ENCODE measurements around the gene INKA1.
"Not testable (repeated sequence)": the region's sequence is repeated elsewhere in the genome, so short reads cannot be mapped to it uniquely, and the experiment has no call there.

The INKA1 gene

DNA sequence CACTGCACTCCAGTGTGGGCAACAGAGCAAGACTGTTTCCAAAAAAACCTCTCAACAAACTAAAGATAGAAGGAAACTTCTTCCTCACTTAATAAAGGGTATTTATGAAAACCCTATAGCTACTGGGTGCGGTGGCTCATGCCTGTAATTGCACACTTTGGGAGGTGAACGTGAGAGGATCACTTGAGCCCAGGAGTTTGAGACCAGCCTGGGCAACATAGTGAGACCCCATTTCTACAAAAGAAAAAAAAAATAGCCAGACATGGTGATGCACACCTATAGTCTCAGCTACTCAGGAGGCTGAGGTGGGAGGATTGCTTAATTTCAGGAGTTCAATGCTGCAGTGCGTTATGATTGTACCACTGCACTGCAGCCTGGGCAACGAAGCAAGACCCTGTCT, 39.1 kb upstream of the INKA1 start:
- ChIA-PET POLR2A (no interaction called here), CTCF (no interaction called here)
- DNase-seq (ENCODE audit: extremely low spot score), result no peak
- TF ChIP-seq, protein P1, sequence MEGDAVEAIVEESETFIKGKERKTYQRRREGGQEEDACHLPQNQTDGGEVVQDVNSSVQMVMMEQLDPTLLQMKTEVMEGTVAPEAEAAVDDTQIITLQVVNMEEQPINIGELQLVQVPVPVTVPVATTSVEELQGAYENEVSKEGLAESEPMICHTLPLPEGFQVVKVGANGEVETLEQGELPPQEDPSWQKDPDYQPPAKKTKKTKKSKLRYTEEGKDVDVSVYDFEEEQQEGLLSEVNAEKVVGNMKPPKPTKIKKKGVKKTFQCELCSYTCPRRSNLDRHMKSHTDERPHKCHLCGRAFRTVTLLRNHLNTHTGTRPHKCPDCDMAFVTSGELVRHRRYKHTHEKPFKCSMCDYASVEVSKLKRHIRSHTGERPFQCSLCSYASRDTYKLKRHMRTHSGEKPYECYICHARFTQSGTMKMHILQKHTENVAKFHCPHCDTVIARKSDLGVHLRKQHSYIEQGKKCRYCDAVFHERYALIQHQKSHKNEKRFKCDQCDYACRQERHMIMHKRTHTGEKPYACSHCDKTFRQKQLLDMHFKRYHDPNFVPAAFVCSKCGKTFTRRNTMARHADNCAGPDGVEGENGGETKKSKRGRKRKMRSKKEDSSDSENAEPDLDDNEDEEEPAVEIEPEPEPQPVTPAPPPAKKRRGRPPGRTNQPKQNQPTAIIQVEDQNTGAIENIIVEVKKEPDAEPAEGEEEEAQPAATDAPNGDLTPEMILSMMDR (IDR thresholded peaks at IDR 0.05; ENCODE audit: control extremely low read depth, extremely low read depth, low read depth, missing control alignments), result no peak

DNA sequence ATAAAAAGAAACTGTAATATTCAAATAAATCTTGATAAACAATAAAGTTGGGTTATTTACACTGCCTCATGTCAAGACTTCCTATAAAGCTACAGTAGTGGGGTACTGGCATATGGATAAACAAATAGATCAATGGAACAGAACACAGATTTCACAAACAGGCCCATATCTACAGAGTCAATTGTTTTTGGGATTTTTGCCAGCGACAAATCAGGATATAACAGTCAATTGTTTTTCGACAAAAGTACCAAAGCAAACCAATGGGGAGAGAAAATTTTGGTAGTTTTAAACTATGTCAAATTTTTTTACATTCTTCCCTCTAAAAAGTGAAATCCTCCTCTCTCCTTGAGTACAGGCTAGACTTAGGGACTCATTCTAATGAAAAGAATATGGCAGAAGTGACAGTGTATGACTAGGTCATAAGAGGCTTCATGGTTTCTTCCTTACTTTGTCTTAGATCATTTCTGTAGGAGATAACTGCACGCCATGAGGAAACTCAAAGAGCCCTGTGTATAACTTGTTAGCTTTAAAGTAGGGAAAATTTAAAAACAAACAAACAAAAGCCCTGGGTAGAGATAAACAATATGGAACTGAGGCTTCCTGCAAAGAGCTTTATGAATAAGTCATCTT, 33.7 kb upstream of the INKA1 start:
- POLR2A ChIA-PET, result no interaction called here
- CTCF ChIA-PET, result interaction anchor here (1.0 to 1.5 kb wide), 3 partner anchors 15 to 34 kb away, joined by 3 to 5 read pairs (median 4); partner anchors contain the start of gene INKA1
- TF ChIP-seq, protein P1 (IDR thresholded peaks at IDR 0.05; ENCODE audit: control extremely low read depth, extremely low read depth, low read depth, missing control alignments), result no peak
- no peak for DNase-seq (ENCODE audit: extremely low spot score)

DNA sequence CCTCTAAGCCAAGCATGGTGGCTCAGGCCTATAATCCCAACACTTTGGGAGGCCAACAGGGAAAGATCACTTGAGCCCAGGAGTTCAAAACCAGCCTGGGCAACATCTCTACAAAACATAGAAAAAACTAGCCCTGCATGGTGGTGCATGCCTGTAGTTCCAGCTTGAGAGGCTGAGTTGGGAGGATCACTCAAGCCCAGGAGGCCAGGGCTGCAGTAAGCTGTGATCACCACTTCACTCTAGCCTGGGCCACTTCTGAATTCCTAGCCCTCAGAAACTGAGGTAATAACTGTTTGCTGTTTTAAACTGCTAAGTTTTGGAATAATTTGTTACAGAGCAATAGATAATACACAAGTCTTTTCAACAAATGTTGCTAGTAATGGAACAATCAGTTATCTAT, 33.1 kb upstream of the INKA1 start:
- no peak for DNase-seq (ENCODE audit: extremely low spot score)
- TF ChIP-seq, protein P1 (IDR thresholded peaks at IDR 0.05; ENCODE audit: control extremely low read depth, extremely low read depth, low read depth, missing control alignments), result no peak
- ChIA-PET POLR2A (interaction anchor here (0.6 kb wide), 1 partner anchor 512 kb away, joined by 13 read pairs; no protein-coding TSS in a partner anchor), CTCF (interaction anchor here (1.3 to 1.5 kb wide), 2 partner anchors 18 to 34 kb away, joined by 4 to 5 read pairs; partner anchors contain the start of gene INKA1)

DNA sequence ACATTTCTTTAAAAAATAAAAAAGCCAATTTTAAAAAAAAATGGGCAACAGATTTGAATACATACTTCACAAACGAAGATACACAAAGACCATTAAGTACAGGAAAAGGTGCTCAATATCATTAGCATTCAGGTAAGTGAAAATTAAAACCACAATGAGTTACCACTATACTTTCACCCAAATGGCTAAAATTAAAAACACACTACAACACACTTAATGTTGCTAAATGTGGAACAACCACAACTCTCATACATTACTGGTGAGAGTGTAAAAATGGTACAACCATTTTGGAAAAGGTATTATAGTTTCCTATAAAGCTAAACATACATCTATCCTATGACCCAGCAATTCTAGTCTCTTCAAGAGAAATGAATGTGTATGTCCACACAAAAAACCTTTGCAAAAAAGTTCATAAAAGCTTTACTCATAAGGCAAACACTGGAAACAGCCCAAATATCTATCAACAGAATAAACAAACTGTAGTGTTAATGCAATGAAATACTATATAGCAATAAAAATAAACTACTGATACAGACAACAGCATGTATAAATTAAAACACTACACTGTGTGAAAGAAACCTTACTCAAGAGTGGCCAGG, 31.6 kb upstream of the INKA1 start:
- TF ChIP-seq, protein P1 (IDR thresholded peaks at IDR 0.05; ENCODE audit: control extremely low read depth, extremely low read depth, low read depth, missing control alignments), result no peak
- no peak for DNase-seq (ENCODE audit: extremely low spot score)
- ChIA-PET CTCF (interaction anchor here (0.6 kb wide), 1 partner anchor 32 kb away, joined by 3 read pairs; the partner anchor contains the start of gene INKA1), POLR2A (no interaction called here)

DNA sequence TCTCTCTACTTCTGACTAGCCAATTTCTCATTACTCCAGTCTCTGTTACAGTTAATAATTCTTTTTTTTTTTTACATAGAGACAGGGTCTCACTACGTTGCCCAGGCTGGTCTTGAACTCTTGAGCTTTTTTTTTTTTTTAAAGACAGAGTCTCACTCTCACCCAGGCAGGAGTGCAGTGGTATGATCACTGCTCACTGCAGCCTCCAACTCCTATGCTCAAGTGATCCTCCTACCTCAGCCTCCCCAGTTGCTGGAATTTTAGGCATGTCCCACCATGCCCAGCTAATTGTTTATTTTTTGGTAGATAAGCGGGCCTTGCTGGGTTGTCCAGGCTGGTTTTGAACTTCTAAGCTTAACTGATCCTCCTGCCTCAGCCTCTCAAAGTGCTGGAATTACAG, 30.4 kb upstream of the INKA1 start:
- DNase-seq (ENCODE audit: extremely low spot score), result no peak
- POLR2A ChIA-PET, result no interaction called here
- CTCF ChIA-PET, result interaction anchor here (0.7 to 2.0 kb wide), 3 partner anchors 15 to 68 kb away, joined by 3 to 5 read pairs (median 3); no protein-coding TSS in a partner anchor
- TF ChIP-seq, protein P1 (IDR thresholded peaks at IDR 0.05; ENCODE audit: control extremely low read depth, extremely low read depth, low read depth, missing control alignments), result no peak

DNA sequence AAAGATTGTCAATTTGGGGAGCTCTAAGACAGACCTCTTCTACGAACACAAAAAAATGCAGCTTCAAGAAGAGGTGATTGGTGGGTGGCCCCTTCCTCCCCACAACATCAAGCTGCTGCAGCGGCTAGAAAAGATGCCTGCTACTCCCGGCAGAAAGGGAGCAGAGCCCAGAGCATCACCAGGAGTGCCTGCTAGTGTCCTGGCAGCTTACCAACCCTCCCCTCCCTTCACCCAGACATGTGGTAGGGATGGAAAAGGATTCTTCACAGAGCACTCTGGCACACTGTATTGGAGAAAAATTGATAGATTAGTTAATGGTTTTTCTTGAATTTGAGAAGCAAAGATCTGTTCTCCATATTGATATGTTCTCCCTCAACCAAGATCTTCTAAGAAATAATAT, 27.5 kb upstream of the INKA1 start:
- TF ChIP-seq, protein P1 (IDR thresholded peaks at IDR 0.05; ENCODE audit: control extremely low read depth, extremely low read depth, low read depth, missing control alignments), result no peak
- DNase-seq (ENCODE audit: extremely low spot score), result no peak
- CTCF ChIA-PET, result interaction anchor here (0.9 kb wide), 1 partner anchor 31 kb away, joined by 3 read pairs; no protein-coding TSS in a partner anchor
- POLR2A ChIA-PET, result no interaction called here

DNA sequence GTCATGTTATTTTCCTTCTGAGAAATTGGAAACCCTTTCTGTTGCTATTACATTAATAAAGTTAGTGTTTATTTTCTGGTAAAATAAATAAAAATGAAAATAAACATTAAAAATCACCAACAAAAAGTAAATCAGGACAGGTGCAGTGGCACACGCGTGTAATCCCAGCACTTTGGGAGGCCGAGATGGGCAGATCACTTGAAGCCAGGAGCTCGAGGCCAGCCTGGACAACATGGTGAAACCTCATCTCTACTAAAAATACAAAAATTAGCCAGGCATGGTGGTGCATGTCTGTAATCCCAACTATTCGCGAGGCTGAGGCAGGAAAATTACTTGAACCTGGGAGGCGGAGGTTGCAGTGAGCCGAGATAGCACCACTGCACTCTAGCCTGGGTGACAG, 27.0 kb upstream of the INKA1 start:
- POLR2A ChIA-PET; DNase-seq (ENCODE audit: extremely low spot score); CTCF ChIA-PET: not testable (repeated sequence)
